ENCODE results near the gene ETS1. TPM values are rescaled to one million over a fixed set of nuclear protein-coding genes. Genes with fewer than 3 reads are reported as not detected.

Gene ETS1
- total RNA-seq, 1 experiment from 2014 or later, result 3.7 TPM

DNA sequence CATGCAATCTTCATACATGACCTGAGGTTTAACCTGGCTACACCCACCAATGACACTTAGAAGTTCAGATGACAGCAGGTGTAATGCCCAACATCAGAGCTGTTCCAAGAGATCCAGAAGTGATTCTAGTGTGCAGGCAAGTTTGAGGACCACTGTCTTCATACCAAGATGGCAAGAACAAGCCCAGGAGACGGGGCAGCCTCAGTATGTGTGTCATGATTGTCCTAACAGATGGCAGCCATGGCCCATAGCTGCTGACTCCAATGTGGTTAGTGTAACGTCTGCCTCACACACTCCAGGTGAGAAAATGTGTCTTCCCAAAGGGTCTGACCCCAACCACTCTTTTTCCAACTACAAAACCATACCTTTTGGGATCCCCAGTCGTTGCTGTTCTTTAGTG, 97.3 kb downstream of the ETS1 start:
- H3K27me3 ChIP-seq (replicated peaks; ENCODE audit: insufficient read depth, low read depth, low read length, poor library complexity), result peaks cover 21% of the 10 kb centered on the region
- no peaks in the 10 kb centered on the region for H3K9me3 ChIP-seq (ENCODE audit: low read depth, low read length, poor library complexity, severe bottlenecking)
- no peak overlapping the region for H3K4me3 ChIP-seq (ENCODE audit: low read depth, low read length, poor library complexity, severe bottlenecking)
- no TSS peak for BruUV-seq (replicated peaks)
- H3K27ac ChIP-seq (ENCODE audit: low read depth, low read length, poor library complexity, severe bottlenecking), result no peak overlapping the region
- no peaks in the 10 kb centered on the region for H3K4me1 ChIP-seq (ENCODE audit: insufficient read depth, low read length, poor library complexity, severe bottlenecking)
- DNase-seq (ENCODE audit: low spot score), result no peak
- ChIA-PET CTCF (no interaction called here), POLR2A (ENCODE audit: low non-redundant PET) (no interaction called here)
- no peaks in the 10 kb centered on the region for H3K36me3 ChIP-seq (ENCODE audit: insufficient read depth, low read length, poor library complexity, severe bottlenecking)
- intact Hi-C loops (cut with micrococcal nuclease; ENCODE audit: unreplicated experiment), result no loop called here
- no peak for TF ChIP-seq EZH2 (IDR thresholded peaks at IDR 0.05; ENCODE audit: borderline replicate concordance, low read depth, low read length, poor library complexity, severe bottlenecking)
- TF ChIP-seq, protein P1, sequence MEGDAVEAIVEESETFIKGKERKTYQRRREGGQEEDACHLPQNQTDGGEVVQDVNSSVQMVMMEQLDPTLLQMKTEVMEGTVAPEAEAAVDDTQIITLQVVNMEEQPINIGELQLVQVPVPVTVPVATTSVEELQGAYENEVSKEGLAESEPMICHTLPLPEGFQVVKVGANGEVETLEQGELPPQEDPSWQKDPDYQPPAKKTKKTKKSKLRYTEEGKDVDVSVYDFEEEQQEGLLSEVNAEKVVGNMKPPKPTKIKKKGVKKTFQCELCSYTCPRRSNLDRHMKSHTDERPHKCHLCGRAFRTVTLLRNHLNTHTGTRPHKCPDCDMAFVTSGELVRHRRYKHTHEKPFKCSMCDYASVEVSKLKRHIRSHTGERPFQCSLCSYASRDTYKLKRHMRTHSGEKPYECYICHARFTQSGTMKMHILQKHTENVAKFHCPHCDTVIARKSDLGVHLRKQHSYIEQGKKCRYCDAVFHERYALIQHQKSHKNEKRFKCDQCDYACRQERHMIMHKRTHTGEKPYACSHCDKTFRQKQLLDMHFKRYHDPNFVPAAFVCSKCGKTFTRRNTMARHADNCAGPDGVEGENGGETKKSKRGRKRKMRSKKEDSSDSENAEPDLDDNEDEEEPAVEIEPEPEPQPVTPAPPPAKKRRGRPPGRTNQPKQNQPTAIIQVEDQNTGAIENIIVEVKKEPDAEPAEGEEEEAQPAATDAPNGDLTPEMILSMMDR (conservative IDR thresholded peaks at IDR 0.05; ENCODE audit: low read depth, low read length), result no peak

DNA sequence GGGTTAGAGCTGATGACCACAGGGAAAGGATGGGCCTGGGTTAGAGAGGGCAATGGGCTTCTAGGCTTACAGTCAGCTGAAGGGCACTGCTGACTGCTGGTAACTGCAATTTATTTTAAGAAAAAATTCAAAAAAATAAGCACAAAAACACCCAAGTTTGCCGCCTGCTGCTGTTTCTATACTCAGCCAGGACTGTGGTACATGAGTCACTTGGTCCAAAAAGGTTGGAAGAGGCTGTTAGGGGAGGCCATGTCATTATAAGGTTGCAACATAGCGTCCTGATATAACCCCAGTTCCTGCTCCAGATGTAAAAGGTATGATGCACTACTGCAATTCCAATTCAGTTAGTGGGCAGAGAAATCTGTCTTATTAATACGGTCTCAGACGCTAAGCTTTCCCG, 98.9 kb downstream of the ETS1 start:
- no peaks in the 10 kb centered on the region for H3K36me3 ChIP-seq (ENCODE audit: insufficient read depth, low read length, poor library complexity, severe bottlenecking)
- H3K27me3 ChIP-seq (replicated peaks; ENCODE audit: insufficient read depth, low read depth, low read length, poor library complexity), result peaks cover 16% of the 10 kb centered on the region
- ChIA-PET CTCF (no interaction called here), POLR2A (ENCODE audit: low non-redundant PET) (no interaction called here)
- no TSS peak for BruUV-seq (replicated peaks)
- H3K4me3 ChIP-seq (ENCODE audit: low read depth, low read length, poor library complexity, severe bottlenecking), result no peak overlapping the region
- intact Hi-C loops (cut with micrococcal nuclease; ENCODE audit: unreplicated experiment), result no loop called here
- no peaks in the 10 kb centered on the region for H3K9me3 ChIP-seq (ENCODE audit: low read depth, low read length, poor library complexity, severe bottlenecking)
- TF ChIP-seq EZH2 (IDR thresholded peaks at IDR 0.05; ENCODE audit: borderline replicate concordance, low read depth, low read length, poor library complexity, severe bottlenecking), result no peak
- TF ChIP-seq, protein P1 (conservative IDR thresholded peaks at IDR 0.05; ENCODE audit: low read depth, low read length), result no peak
- no peak for DNase-seq (ENCODE audit: low spot score)
- no peaks in the 10 kb centered on the region for H3K4me1 ChIP-seq (ENCODE audit: insufficient read depth, low read length, poor library complexity, severe bottlenecking)
- H3K27ac ChIP-seq (ENCODE audit: low read depth, low read length, poor library complexity, severe bottlenecking), result no peak overlapping the region

DNA sequence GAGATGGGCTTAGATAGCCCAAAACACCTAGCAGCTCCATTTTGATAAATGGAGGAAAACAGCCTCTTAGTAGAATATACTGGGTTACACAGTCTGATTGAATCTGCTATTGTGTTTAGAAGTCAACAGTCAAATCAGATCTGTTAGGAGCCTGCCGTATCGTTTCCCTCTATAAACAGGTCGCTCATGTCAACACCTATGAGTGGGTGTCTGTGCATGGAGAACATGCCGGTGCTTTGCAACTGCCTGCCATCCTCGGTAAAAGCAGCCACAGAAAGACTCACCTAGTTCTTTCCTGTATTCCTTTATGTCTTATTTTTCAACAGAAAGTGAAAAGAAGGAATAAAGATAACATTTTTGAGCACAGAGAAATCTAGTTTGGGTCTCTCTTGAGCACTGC, 99.4 kb downstream of the ETS1 start:
- H3K9me3 ChIP-seq (ENCODE audit: low read depth, low read length, poor library complexity, severe bottlenecking), result no peaks in the 10 kb centered on the region
- intact Hi-C loops (cut with micrococcal nuclease; ENCODE audit: unreplicated experiment), result no loop called here
- peaks cover 13% of the 10 kb centered on the region for H3K27me3 ChIP-seq (replicated peaks; ENCODE audit: insufficient read depth, low read depth, low read length, poor library complexity)
- H3K27ac ChIP-seq (ENCODE audit: low read depth, low read length, poor library complexity, severe bottlenecking), result no peak overlapping the region
- ChIA-PET CTCF (no interaction called here), POLR2A (ENCODE audit: low non-redundant PET) (no interaction called here)
- H3K4me3 ChIP-seq (ENCODE audit: low read depth, low read length, poor library complexity, severe bottlenecking), result no peak overlapping the region
- TF ChIP-seq EZH2 (IDR thresholded peaks at IDR 0.05; ENCODE audit: borderline replicate concordance, low read depth, low read length, poor library complexity, severe bottlenecking), result no peak
- TF ChIP-seq, protein P1 (conservative IDR thresholded peaks at IDR 0.05; ENCODE audit: low read depth, low read length), result no peak
- BruUV-seq (replicated peaks), result no TSS peak
- DNase-seq (ENCODE audit: low spot score), result no peak
- H3K4me1 ChIP-seq (ENCODE audit: insufficient read depth, low read length, poor library complexity, severe bottlenecking), result no peaks in the 10 kb centered on the region
- H3K36me3 ChIP-seq (ENCODE audit: insufficient read depth, low read length, poor library complexity, severe bottlenecking), result no peaks in the 10 kb centered on the region

Data from A673 (cell line).